Skeletal muscle cell (primary cell): Measurements from ENCODE around the gene SOAT2.
"Not testable (repeated sequence)": the region's sequence is repeated elsewhere in the genome, so short reads cannot be mapped to it uniquely, and the experiment has no call there.

Source experiments
- DNase-seq: peaks from one replicate; pipeline ENCODE4 v3.0.0-alpha.2; 2010; ENCODE audit warnings: low read depth
- H3K4me3 ChIP-seq: 2 replicates; pipeline ENCODE4 v1.5.1; 2011; ENCODE audit warnings: low read depth, mild to moderate bottlenecking, control low read depth, low read length, moderate library complexity

The SOAT2 gene

GRCh38 chr12:53123578-53124351 is 20.5 kb downstream of the SOAT2 start:
- no peak overlapping the region for H3K4me3 ChIP-seq
- no peak for DNase-seq

GRCh38 chr12:53124352-53124723 is 21.1 kb downstream of the SOAT2 start:
- no peak for DNase-seq
- H3K4me3 ChIP-seq, result no peak overlapping the region

GRCh38 chr12:53127169-53127568 is 23.9 kb downstream of the SOAT2 start:
- DNase-seq, result no peak

GRCh38 chr12:53128780-53129569 is 25.7 kb downstream of the SOAT2 start:
- H3K4me3 ChIP-seq, result no peak overlapping the region
- no peak for DNase-seq

More at GRCh38 chr12:53127169-53127568, 23.9 kb downstream of the SOAT2 start:
- no peak overlapping the region for H3K4me3 ChIP-seq

- H3K4me3 ChIP-seq, result no peak overlapping the region
- DNase-seq, result no peak
These were observed 28.6 kb downstream of the SOAT2 start for GRCh38 chr12:53131844-53132243.

- no peak overlapping the region for H3K4me3 ChIP-seq
- no peak for DNase-seq
These were observed 30.4 kb downstream of the SOAT2 start for GRCh38 chr12:53133722-53134121.

- H3K4me3 ChIP-seq, result no peak overlapping the region
- DNase-seq, result no peak
These were observed 40.1 kb downstream of the SOAT2 start for GRCh38 chr12:53143355-53143754.

- no peak overlapping the region for H3K4me3 ChIP-seq
- peak; percentile 54 for DNase-seq
These were observed 42.3 kb downstream of the SOAT2 start for GRCh38 chr12:53145383-53146260.

GRCh38 chr12:53147181-53147580 is 43.9 kb downstream of the SOAT2 start:
- DNase-seq, result no peak
- H3K4me3 ChIP-seq, result no peak overlapping the region

- DNase-seq, result no peak
- no peak overlapping the region for H3K4me3 ChIP-seq
These were observed 44.4 kb downstream of the SOAT2 start for GRCh38 chr12:53147653-53148052.

- no peak for DNase-seq
- H3K4me3 ChIP-seq, result no peak overlapping the region
These were observed 47.8 kb downstream of the SOAT2 start for GRCh38 chr12:53151039-53151438.

- no peak for DNase-seq
- no peak overlapping the region for H3K4me3 ChIP-seq
These were observed 49.1 kb downstream of the SOAT2 start for GRCh38 chr12:53152390-53152789.

GRCh38 chr12:53159195-53159839 is 56.0 kb downstream of the SOAT2 start:
- H3K4me3 ChIP-seq, result no peak overlapping the region
- peak; percentile 22 for DNase-seq

- no peak overlapping the region for H3K4me3 ChIP-seq
- no peak for DNase-seq
These were observed 56.7 kb downstream of the SOAT2 start for GRCh38 chr12:53160000-53160399.

GRCh38 chr12:53160673-53161072 is 57.4 kb downstream of the SOAT2 start:
- no peak overlapping the region for H3K4me3 ChIP-seq
- no peak for DNase-seq

- DNase-seq, result no peak
- H3K4me3 ChIP-seq, result no peak overlapping the region
These were observed 58.0 kb downstream of the SOAT2 start for GRCh38 chr12:53161119-53161911.

- DNase-seq, H3K4me3 ChIP-seq: not testable (repeated sequence)
These were observed 59.7 kb downstream of the SOAT2 start for GRCh38 chr12:53163008-53163407.

GRCh38 chr12:53166837-53167236 is 63.6 kb downstream of the SOAT2 start:
- no peak overlapping the region for H3K4me3 ChIP-seq
- DNase-seq, result no peak

- DNase-seq, result no peak
- no peak overlapping the region for H3K4me3 ChIP-seq
These were observed 66.4 kb downstream of the SOAT2 start for GRCh38 chr12:53169644-53170043.
